ENCODE measurements around the gene MMP23B.

The MMP23B gene

DNA sequence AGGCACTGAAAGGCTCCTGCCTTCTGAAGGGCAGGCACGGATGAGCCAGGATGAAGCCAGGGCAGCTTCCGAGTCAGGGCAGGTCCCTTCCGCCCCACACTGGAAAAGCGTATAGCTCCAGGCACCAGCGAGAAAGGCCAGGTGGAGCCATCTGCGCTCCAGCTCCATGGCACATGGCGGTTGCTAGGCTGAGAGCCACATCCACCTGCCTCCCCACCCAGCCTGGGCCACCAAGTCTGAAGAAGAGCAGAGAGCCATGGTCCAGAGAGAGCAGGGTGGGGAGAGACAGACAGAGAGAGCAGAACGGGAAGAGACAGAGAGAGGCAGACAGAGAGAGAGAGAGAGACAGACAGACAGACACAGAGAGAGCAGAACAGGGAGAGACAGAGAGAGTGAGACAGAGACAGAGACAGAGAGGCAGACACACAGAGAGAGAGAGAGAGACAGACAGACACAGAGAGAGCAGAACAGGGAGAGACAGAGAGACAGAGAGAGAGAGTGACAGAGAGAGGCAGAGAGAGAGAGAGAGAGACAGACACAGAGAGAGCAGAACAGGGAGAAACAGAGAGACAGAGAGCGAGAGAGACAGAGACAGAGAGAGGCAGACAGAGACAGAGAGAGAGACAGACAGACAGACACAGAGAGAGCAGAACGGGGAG, 37.2 kb upstream of the MMP23B start:
- TF ChIP-seq NFIC (IDR thresholded peaks at IDR 0.05) (no peak), EGR1 (IDR thresholded peaks at IDR 0.05) (no peak), YY1 (IDR thresholded peaks at IDR 0.05; ENCODE audit: low read depth) (no peak), CREB1 (IDR thresholded peaks at IDR 0.05; ENCODE audit: low read depth) (no peak), RAD21 (IDR thresholded peaks at IDR 0.05; ENCODE audit: low read depth) (no peak)
- TF ChIP-seq, protein P1, sequence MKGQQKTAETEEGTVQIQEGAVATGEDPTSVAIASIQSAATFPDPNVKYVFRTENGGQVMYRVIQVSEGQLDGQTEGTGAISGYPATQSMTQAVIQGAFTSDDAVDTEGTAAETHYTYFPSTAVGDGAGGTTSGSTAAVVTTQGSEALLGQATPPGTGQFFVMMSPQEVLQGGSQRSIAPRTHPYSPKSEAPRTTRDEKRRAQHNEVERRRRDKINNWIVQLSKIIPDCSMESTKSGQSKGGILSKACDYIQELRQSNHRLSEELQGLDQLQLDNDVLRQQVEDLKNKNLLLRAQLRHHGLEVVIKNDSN (IDR thresholded peaks at IDR 0.05): no peak
- TF ChIP-seq, protein P2, sequence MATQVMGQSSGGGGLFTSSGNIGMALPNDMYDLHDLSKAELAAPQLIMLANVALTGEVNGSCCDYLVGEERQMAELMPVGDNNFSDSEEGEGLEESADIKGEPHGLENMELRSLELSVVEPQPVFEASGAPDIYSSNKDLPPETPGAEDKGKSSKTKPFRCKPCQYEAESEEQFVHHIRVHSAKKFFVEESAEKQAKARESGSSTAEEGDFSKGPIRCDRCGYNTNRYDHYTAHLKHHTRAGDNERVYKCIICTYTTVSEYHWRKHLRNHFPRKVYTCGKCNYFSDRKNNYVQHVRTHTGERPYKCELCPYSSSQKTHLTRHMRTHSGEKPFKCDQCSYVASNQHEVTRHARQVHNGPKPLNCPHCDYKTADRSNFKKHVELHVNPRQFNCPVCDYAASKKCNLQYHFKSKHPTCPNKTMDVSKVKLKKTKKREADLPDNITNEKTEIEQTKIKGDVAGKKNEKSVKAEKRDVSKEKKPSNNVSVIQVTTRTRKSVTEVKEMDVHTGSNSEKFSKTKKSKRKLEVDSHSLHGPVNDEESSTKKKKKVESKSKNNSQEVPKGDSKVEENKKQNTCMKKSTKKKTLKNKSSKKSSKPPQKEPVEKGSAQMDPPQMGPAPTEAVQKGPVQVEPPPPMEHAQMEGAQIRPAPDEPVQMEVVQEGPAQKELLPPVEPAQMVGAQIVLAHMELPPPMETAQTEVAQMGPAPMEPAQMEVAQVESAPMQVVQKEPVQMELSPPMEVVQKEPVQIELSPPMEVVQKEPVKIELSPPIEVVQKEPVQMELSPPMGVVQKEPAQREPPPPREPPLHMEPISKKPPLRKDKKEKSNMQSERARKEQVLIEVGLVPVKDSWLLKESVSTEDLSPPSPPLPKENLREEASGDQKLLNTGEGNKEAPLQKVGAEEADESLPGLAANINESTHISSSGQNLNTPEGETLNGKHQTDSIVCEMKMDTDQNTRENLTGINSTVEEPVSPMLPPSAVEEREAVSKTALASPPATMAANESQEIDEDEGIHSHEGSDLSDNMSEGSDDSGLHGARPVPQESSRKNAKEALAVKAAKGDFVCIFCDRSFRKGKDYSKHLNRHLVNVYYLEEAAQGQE (IDR thresholded peaks at IDR 0.05; ENCODE audit: low read depth): no peak

DNA sequence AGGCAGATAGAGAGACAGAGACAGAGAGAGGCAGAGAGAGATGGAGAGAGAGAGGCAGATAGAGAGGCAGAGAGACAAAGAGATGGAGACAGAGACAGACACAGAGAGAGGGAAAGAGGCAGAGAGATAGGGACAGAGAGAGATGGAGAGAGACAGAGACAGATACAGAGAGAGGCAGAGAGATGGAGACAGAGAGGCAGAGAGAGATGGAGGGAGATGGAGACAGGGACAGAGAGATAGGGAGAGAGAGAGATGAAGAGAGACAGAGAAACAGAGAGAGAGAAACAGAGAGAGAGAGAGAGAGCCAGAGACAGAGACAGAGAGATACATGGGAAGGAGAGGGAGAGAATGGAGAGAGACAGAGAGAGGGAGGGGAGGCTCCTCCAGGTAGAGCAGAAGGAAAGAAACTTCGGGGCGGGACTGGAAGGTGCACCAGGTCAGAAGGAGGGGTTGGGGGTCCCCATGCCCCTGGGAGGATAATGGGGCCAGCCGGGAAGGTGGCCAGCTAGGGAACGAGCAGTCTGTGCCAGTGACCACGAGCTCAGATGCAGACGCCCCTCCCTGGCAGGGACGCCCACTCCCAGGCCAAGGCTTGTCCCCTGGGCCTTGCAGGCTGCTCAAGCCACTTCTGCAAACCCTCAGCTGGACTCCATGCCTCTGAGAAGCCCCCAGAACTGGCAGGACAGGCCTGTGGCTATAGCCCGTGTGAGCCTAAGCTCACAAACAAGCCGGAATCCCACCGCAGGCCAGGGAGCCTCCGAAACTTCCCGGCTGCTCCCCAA, 35.3 kb upstream of the MMP23B start:
- TF ChIP-seq EGR1 (IDR thresholded peaks at IDR 0.05): no peak
- no peak for TF ChIP-seq TEAD4 (IDR thresholded peaks at IDR 0.05)
- TF ChIP-seq YY1 (IDR thresholded peaks at IDR 0.05; ENCODE audit: low read depth): no peak
- no peak for TF ChIP-seq ZBTB7A (IDR thresholded peaks at IDR 0.05; ENCODE audit: low read depth)
- TF ChIP-seq, protein P1 (IDR thresholded peaks at IDR 0.05): no peak
- TF ChIP-seq, protein P3, sequence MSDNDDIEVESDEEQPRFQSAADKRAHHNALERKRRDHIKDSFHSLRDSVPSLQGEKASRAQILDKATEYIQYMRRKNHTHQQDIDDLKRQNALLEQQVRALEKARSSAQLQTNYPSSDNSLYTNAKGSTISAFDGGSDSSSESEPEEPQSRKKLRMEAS (IDR thresholded peaks at IDR 0.05): no peak
- TF ChIP-seq, protein P2 (IDR thresholded peaks at IDR 0.05; ENCODE audit: low read depth): no peak
- TF ChIP-seq CEBPB (IDR thresholded peaks at IDR 0.05): no peak
- no peak for TF ChIP-seq NFIC (IDR thresholded peaks at IDR 0.05)
- TF ChIP-seq TAF1 (IDR thresholded peaks at IDR 0.05; ENCODE audit: low read depth): no peak
- no peak for TF ChIP-seq CREB1 (IDR thresholded peaks at IDR 0.05; ENCODE audit: low read depth)
- TF ChIP-seq FOXM1 (IDR thresholded peaks at IDR 0.05; ENCODE audit: borderline replicate concordance, low read depth): no peak
- no peak for TF ChIP-seq TCF12 (IDR thresholded peaks at IDR 0.05; ENCODE audit: low read depth)
- no peak for TF ChIP-seq EP300 (IDR thresholded peaks at IDR 0.05; ENCODE audit: borderline replicate concordance)
- no peak for TF ChIP-seq RAD21 (IDR thresholded peaks at IDR 0.05; ENCODE audit: low read depth)

DNA sequence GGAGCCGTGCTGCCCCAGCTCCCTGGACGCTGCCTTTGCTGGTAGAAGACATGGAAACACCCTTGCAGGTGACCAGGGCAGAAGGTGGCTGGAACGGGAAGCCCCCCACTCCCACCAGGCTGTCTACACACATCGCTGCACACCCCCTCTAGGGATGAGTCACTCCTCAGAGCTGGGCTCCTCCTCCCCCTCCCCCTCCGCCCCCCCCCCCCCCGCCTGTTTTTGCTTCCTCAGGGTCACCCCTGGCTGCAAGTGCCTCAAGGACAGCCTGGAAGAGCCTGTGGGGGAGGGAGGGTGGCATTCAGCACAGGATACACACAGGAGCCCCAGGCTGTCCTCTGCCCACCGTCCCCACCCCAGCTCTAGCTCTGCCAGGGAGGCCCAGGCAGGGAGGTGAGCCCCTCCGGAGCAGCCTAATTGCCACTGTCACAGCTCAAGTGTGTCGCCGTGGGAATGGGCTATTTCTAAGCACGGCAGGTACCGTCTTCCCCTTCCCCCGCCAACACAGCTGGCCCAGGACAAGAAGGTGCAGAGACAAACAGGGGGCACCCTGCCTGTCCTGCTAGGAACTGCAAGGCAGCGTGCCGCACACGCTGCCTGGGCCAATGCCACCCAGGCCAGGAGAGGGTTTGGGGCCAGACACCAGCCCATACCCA, 34.6 kb upstream of the MMP23B start:
- TF ChIP-seq RAD21 (IDR thresholded peaks at IDR 0.05; ENCODE audit: low read depth) (peak; percentile 6; the same call in 1 of the 2 replicates), EGR1 (IDR thresholded peaks at IDR 0.05) (no peak)

DNA sequence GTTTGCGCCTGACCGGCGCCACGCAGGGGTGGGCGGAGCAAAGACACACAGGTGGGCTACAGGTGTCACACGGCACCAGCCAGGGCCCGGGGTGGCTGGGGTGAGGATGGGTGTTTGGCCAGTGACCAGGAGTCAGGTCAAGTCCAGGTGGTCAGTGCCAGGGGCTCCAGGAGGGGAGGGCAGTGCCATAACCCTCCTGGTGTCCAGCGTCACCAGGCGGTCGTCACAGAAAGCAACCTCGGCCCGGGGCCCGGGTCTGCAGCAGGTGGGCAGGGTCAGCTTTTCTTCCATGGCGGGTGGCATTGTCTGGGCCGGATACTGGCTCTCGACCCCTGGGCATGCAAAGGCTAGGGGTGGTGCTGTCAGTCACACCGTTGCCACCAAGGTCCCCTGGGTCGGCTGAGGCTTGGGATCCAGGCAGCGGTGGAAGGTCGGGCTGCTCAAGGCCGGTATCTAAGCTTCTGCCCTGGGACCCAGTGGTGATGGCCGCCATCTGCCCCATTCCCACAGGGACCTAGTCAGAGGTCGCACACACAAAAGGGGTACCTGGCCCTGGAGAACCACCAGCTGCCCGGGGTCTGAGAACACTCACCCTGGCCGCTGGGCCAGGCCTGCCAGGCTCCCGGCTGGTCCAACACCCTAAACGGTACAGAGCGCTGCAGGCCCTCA, 33.8 kb upstream of the MMP23B start:
- TF ChIP-seq TAF1 (IDR thresholded peaks at IDR 0.05; ENCODE audit: low read depth) (no peak), ZBTB7A (IDR thresholded peaks at IDR 0.05; ENCODE audit: low read depth) (no peak), TEAD4 (IDR thresholded peaks at IDR 0.05) (no peak), RAD21 (IDR thresholded peaks at IDR 0.05; ENCODE audit: low read depth) (no peak), CEBPB (IDR thresholded peaks at IDR 0.05) (no peak), TCF12 (IDR thresholded peaks at IDR 0.05; ENCODE audit: low read depth) (no peak), EP300 (IDR thresholded peaks at IDR 0.05; ENCODE audit: borderline replicate concordance) (no peak), EGR1 (IDR thresholded peaks at IDR 0.05) (no peak), YY1 (IDR thresholded peaks at IDR 0.05; ENCODE audit: low read depth) (no peak), CREB1 (IDR thresholded peaks at IDR 0.05; ENCODE audit: low read depth) (no peak)
- TF ChIP-seq, protein P2 (IDR thresholded peaks at IDR 0.05; ENCODE audit: low read depth): no peak
- TF ChIP-seq, protein P3 (IDR thresholded peaks at IDR 0.05): no peak
- TF ChIP-seq, protein P1 (IDR thresholded peaks at IDR 0.05): no peak

Measured in Ishikawa (cell line).